HFFc6 (cell line): ENCODE results near the gene CDRT15. TPM values are rescaled to one million over a fixed set of nuclear protein-coding genes. Genes with fewer than 3 reads are reported as not detected.
"Not testable (repeated sequence)": the region's sequence is repeated elsewhere in the genome, so short reads cannot be mapped to it uniquely, and the experiment has no call there.

Source experiments
- DNase-seq: peaks from one replicate; pipeline ENCODE4 v3.0.0-alpha.2; 2018
- H3K27ac Mint-ChIP-seq: 2 replicates; pipeline ENCODE4 v1.8.0; 2020; ENCODE audit warnings: mild to moderate bottlenecking, mixed read lengths
- H3K27me3 Mint-ChIP-seq: 2 replicates; pipeline ENCODE4 v1.8.0; 2021; ENCODE audit warnings: mild to moderate bottlenecking, moderate library complexity, mixed read lengths; ENCODE audit not compliant: insufficient read depth
- H3K36me3 Mint-ChIP-seq: 2 replicates; pipeline ENCODE4 v1.8.0; 2021; ENCODE audit warnings: low read depth, mixed read lengths
- H3K4me1 Mint-ChIP-seq: 2 replicates; pipeline ENCODE4 v1.8.0; 2020; ENCODE audit warnings: low read depth, mixed read lengths
- H3K4me3 Mint-ChIP-seq: 2 replicates; pipeline ENCODE4 v1.8.0; 2020; ENCODE audit warnings: mild to moderate bottlenecking, moderate library complexity, mixed read lengths
- H3K9me3 Mint-ChIP-seq: 2 replicates; pipeline ENCODE4 v1.8.0; 2020; ENCODE audit warnings: mild to moderate bottlenecking, mixed read lengths
- CTCF ChIP-seq: fragments of 200-600 bp; sonication (generic); IDR thresholded peaks from 2 replicates; pipeline ENCODE4 v1.5.0; 2021; ENCODE audit warnings: antibody characterized with exemption, mild to moderate bottlenecking
- total RNA-seq, 6 experiments: library from RNA; stranded (reverse); fragmentation: NEBNext Ultra II Directional; extraction: Animal tissue kit (Norgen Biotek cat#: 25700); gene quantifications; 2 replicates in 1 of 6; 3 replicates in 5 of 6; pipeline ENCODE4 v1.2.3, GENCODE V29; 2021

The CDRT15 gene
- total RNA-seq, 6 experiments from 2014 or later, result not detected

GRCh38 chr17:14198575-14198974, 38.1 kb downstream of the CDRT15 start:
- no peaks in the 10 kb centered on the region for H3K36me3 Mint-ChIP-seq
- TF ChIP-seq CTCF, result no peak
- H3K9me3 Mint-ChIP-seq, result no peaks in the 10 kb centered on the region
- no peak overlapping the region for H3K27ac Mint-ChIP-seq
- no peaks in the 10 kb centered on the region; the same call in 1 of the 2 replicates for H3K27me3 Mint-ChIP-seq
- DNase-seq, result no peak
- no peak overlapping the region for H3K4me3 Mint-ChIP-seq
- no peaks in the 10 kb centered on the region; the same call in 1 of the 2 replicates for H3K4me1 Mint-ChIP-seq

GRCh38 chr17:14198013-14198412, 38.6 kb downstream of the CDRT15 start:
- Mint-ChIP-seq H3K9me3 (no peaks in the 10 kb centered on the region), H3K36me3 (no peaks in the 10 kb centered on the region), H3K4me3 (no peak overlapping the region), H3K4me1 (no peaks in the 10 kb centered on the region; the same call in 1 of the 2 replicates), H3K27ac (no peak overlapping the region), H3K27me3 (peaks cover 2% of the 10 kb centered on the region)
- no peak for DNase-seq
- no peak for TF ChIP-seq CTCF

GRCh38 chr17:14197586-14197985, 39.1 kb downstream of the CDRT15 start:
- Mint-ChIP-seq H3K9me3 (no peaks in the 10 kb centered on the region), H3K4me3 (no peak overlapping the region), H3K27ac (no peak overlapping the region), H3K4me1 (no peaks in the 10 kb centered on the region; the same call in 1 of the 2 replicates), H3K36me3 (no peaks in the 10 kb centered on the region), H3K27me3 (peaks cover 2% of the 10 kb centered on the region)
- no peak for DNase-seq
- no peak for TF ChIP-seq CTCF

GRCh38 chr17:14197057-14197456, 39.6 kb downstream of the CDRT15 start:
- DNase-seq, result no peak
- Mint-ChIP-seq H3K9me3 (no peaks in the 10 kb centered on the region), H3K27me3 (peaks cover 2% of the 10 kb centered on the region), H3K36me3 (peaks cover 4% of the 10 kb centered on the region), H3K4me3 (no peak overlapping the region), H3K27ac (no peak overlapping the region), H3K4me1 (peaks cover 4% of the 10 kb centered on the region; the same call in 1 of the 2 replicates)
- no peak for TF ChIP-seq CTCF

- Mint-ChIP-seq H3K9me3 (no peaks in the 10 kb centered on the region), H3K36me3 (peaks cover 7% of the 10 kb centered on the region), H3K27ac (no peak overlapping the region), H3K27me3 (peaks cover 2% of the 10 kb centered on the region), H3K4me3 (no peak overlapping the region), H3K4me1 (peaks cover 6% of the 10 kb centered on the region; the same call in 1 of the 2 replicates)
- TF ChIP-seq CTCF, result peak; percentile 46
- DNase-seq, result no peak
These were observed 40.2 kb downstream of the CDRT15 start for GRCh38 chr17:14196377-14196997.

GRCh38 chr17:14192636-14193344, 43.9 kb downstream of the CDRT15 start:
- not testable (repeated sequence) for H3K36me3 Mint-ChIP-seq, H3K9me3 Mint-ChIP-seq, H3K4me3 Mint-ChIP-seq, H3K27me3 Mint-ChIP-seq, DNase-seq, H3K27ac Mint-ChIP-seq, H3K4me1 Mint-ChIP-seq

GRCh38 chr17:14192039-14192438, 44.6 kb downstream of the CDRT15 start:
- H3K36me3 Mint-ChIP-seq, result not testable (repeated sequence)

GRCh38 chr17:14191469-14191868, 45.2 kb downstream of the CDRT15 start:
- not testable (repeated sequence) for H3K27ac Mint-ChIP-seq, H3K4me3 Mint-ChIP-seq, H3K36me3 Mint-ChIP-seq, H3K9me3 Mint-ChIP-seq, H3K4me1 Mint-ChIP-seq, H3K27me3 Mint-ChIP-seq, DNase-seq

More at GRCh38 chr17:14192039-14192438, 44.6 kb downstream of the CDRT15 start:
- not testable (repeated sequence) for H3K27ac Mint-ChIP-seq, DNase-seq, H3K4me3 Mint-ChIP-seq, H3K27me3 Mint-ChIP-seq, H3K4me1 Mint-ChIP-seq, H3K9me3 Mint-ChIP-seq

- not testable (repeated sequence) for H3K36me3 Mint-ChIP-seq, H3K27me3 Mint-ChIP-seq, H3K27ac Mint-ChIP-seq, H3K4me1 Mint-ChIP-seq, H3K9me3 Mint-ChIP-seq, H3K4me3 Mint-ChIP-seq, DNase-seq
These were observed 45.9 kb downstream of the CDRT15 start for GRCh38 chr17:14190774-14191173.
